Epithelial cell of proximal tubule (primary cell): Measurements from ENCODE around the gene TGFBR3. TPM values are rescaled to one million over a fixed set of nuclear protein-coding genes. Genes with fewer than 3 reads are reported as not detected.

Experiments
- DNase-seq: peaks from one replicate; pipeline ENCODE4 v3.0.0-alpha.2; 2011; ENCODE audit warnings: low read depth
- H3K4me3 ChIP-seq: 2 replicates; pipeline ENCODE4 v1.5.1; 2011; ENCODE audit warnings: low read depth, mild to moderate bottlenecking, low read length
- CTCF ChIP-seq: conservative IDR thresholded peaks from 2 replicates; pipeline ENCODE4 v1.5.1; 2012; ENCODE audit warnings: low read depth, mild to moderate bottlenecking, low read length
- total RNA-seq: library from RNA; depleted of rRNA; stranded (reverse); fragments of >200 nt; gene quantifications from 2 replicates; pipeline ENCODE4 v1.2.3, GENCODE V29; 2015

The TGFBR3 gene
- total RNA-seq, 1 donor from 2014 or later: 6.9 TPM

- no peak overlapping the region for H3K4me3 ChIP-seq
- TF ChIP-seq CTCF: no peak
- DNase-seq: no peak
Observed at GRCh38 chr1:91876040-91876470, 9.9 kb downstream of the TGFBR3 start.

GRCh38 chr1:91874167-91874566, 11.8 kb downstream of the TGFBR3 start:
- no peak for TF ChIP-seq CTCF
- no peak for DNase-seq
- H3K4me3 ChIP-seq: no peak overlapping the region

GRCh38 chr1:91872559-91873081, 13.3 kb downstream of the TGFBR3 start:
- no peak for DNase-seq
- TF ChIP-seq CTCF: no peak
- H3K4me3 ChIP-seq: no peak overlapping the region

- no peak for TF ChIP-seq CTCF
- DNase-seq: no peak
- no peak overlapping the region for H3K4me3 ChIP-seq
Observed at GRCh38 chr1:91872000-91872399, 14.0 kb downstream of the TGFBR3 start.

- no peak for TF ChIP-seq CTCF
- H3K4me3 ChIP-seq: no peak overlapping the region
- no peak for DNase-seq
Observed at GRCh38 chr1:91870322-91870721, 15.6 kb downstream of the TGFBR3 start.

- no peak overlapping the region for H3K4me3 ChIP-seq
- TF ChIP-seq CTCF: no peak
- no peak for DNase-seq
Observed at GRCh38 chr1:91866425-91866824, 19.5 kb downstream of the TGFBR3 start.

- no peak for TF ChIP-seq CTCF
- DNase-seq: no peak
Observed at GRCh38 chr1:91864017-91864700, 21.8 kb downstream of the TGFBR3 start.

More at GRCh38 chr1:91864017-91864700, 21.8 kb downstream of the TGFBR3 start:
- H3K4me3 ChIP-seq: no peak overlapping the region
